PC-3 (cell line): ENCODE results near the gene ASB7. TPM values are rescaled to one million over a fixed set of nuclear protein-coding genes. Genes with fewer than 3 reads are reported as not detected.

Experiments
- ATAC-seq: fragments of 200-7000 bp; cut with Tn5 transposase; 2 replicates; pipeline ENCODE4 v1.9.1; 2020; ENCODE audit warnings: mild to moderate bottlenecking, moderate library complexity
- BruUV-seq: library from RNA; stranded (reverse); fragments of 400-500 nt; replicated peaks from 2 replicates; lab custom pipeline; 2021; lab: Mats Ljungman, UMichigan
- CTCF ChIA-PET: fragments of 300-600 bp; sonication (Branson Sonifier 250); formaldehyde crosslinking; loops from one replicate; lab custom pipeline; 2022; ENCODE audit warnings: antibody characterized with exemption; lab: Charles Lee
- POLR2A ChIA-PET: fragments of 300-600 bp; sonication (Branson Sonifier 250); formaldehyde crosslinking; loops from one replicate; lab custom pipeline; 2022; ENCODE audit warnings: antibody characterized with exemption; ENCODE audit not compliant: unreplicated experiment; lab: Charles Lee
- DNase-seq: peaks from one replicate; pipeline ENCODE4 v3.0.0-alpha.2; 2015
- H2AFZ ChIP-seq: fragments of 300-600 bp; sonication (generic); 2 replicates; pipeline ENCODE4 v1.6.0; 2016; ENCODE audit warnings: antibody characterized with exemption, low read length
- H3F3A ChIP-seq: fragments of 300-600 bp; sonication (generic); one replicate; pipeline ENCODE4 v1.6.0; 2017; ENCODE audit warnings: antibody characterized with exemption, low read length, control low read depth, mild to moderate bottlenecking; ENCODE audit not compliant: unreplicated experiment
- H3K27ac ChIP-seq: fragments of 300-600 bp; sonication (generic); 2 replicates; pipeline ENCODE4 v1.5.1; 2016; ENCODE audit warnings: mild to moderate bottlenecking, low read length
- H3K27me3 ChIP-seq: fragments of 300-600 bp; sonication (generic); 2 replicates; pipeline ENCODE4 v1.6.1; 2016; ENCODE audit warnings: low read length, mixed read lengths
- H3K36me3 ChIP-seq: fragments of 300-600 bp; sonication (generic); 2 replicates; pipeline ENCODE4 v1.6.1; 2016; ENCODE audit warnings: low read depth, mixed run types, low read length, mixed read lengths
- H3K4me1 ChIP-seq: fragments of 300-600 bp; sonication (generic); 2 replicates; pipeline ENCODE4 v1.5.1; 2016; ENCODE audit warnings: low read length; ENCODE audit not compliant: insufficient read depth
- H3K4me2 ChIP-seq: fragments of 300-600 bp; sonication (generic); 2 replicates; pipeline ENCODE4 v1.6.0; 2016; ENCODE audit warnings: low read length
- H3K4me3 ChIP-seq: fragments of 300-600 bp; sonication (generic); 2 replicates; pipeline ENCODE4 v1.5.1; 2016; ENCODE audit warnings: mild to moderate bottlenecking, low read length, mixed read lengths
- H3K79me2 ChIP-seq: fragments of 300-600 bp; sonication (generic); 2 replicates; pipeline ENCODE4 v1.6.1; 2017; ENCODE audit warnings: low read length, mixed read lengths
- H3K9ac ChIP-seq: fragments of 300-600 bp; sonication (generic); 2 replicates; pipeline ENCODE4 v1.6.0; 2016; ENCODE audit warnings: mild to moderate bottlenecking, low read length
- H3K9me2 ChIP-seq: fragments of 300-600 bp; sonication (generic); replicated peaks from 2 replicates; pipeline ENCODE4 v1.6.1; 2016; ENCODE audit warnings: mixed run types, low read length, mixed read lengths
- H3K9me3 ChIP-seq: fragments of 300-600 bp; sonication (generic); 2 replicates; pipeline ENCODE4 v1.6.1; 2016; ENCODE audit warnings: low read length, mixed read lengths
- H4K20me1 ChIP-seq: fragments of 300-600 bp; sonication (generic); 2 replicates; pipeline ENCODE4 v1.6.1; 2016; ENCODE audit warnings: low read length, mixed read lengths
- CTCF ChIP-seq: fragments of 300-600 bp; sonication (generic); conservative IDR thresholded peaks from 2 replicates; pipeline ENCODE4 v1.5.1; 2017; ENCODE audit warnings: antibody characterized with exemption, low read depth, mild to moderate bottlenecking, low read length
- EZH2 ChIP-seq: fragments of 300-600 bp; sonication (generic); IDR thresholded peaks from one replicate; pipeline ENCODE4 v1.6.1; 2017; ENCODE audit warnings: antibody characterized with exemption, mild to moderate bottlenecking, low read length; ENCODE audit not compliant: unreplicated experiment
- EZH2phosphoT487 ChIP-seq: fragments of 300-600 bp; sonication (generic); IDR thresholded peaks from 2 replicates; pipeline ENCODE4 v1.6.1; 2018; ENCODE audit warnings: mild to moderate bottlenecking, antibody characterized with exemption, low read length, borderline replicate concordance
- intact Hi-C: fragments of 100-400 bp; cut with micrococcal nuclease; formaldehyde crosslinking; loops from 2 replicates; pipeline ENCODE4 v1.9.0; 2023
- total RNA-seq: library from RNA; depleted of rRNA; stranded (reverse); fragments of >200 nt; gene quantifications from 2 replicates; pipeline ENCODE4 v1.2.3, GENCODE V29; 2014

ASB7 gene
- total RNA-seq, 1 experiment from 2014 or later, result 7.8 TPM

- BruUV-seq, result no TSS peak
- no peaks in the 10 kb centered on the region for H3K36me3 ChIP-seq
- peak overlapping the region; percentile 13; the same call in 1 of the 2 replicates for H3K9ac ChIP-seq
- intact Hi-C loops, result no loop called here
- H3K9me2 ChIP-seq, result no peaks in the 10 kb centered on the region
- ATAC-seq, result no peak
- TF ChIP-seq EZH2 (no peak), EZH2phosphoT487 (no peak), CTCF (no peak)
- no peaks in the 10 kb centered on the region for H3K9me3 ChIP-seq
- no peak for DNase-seq
- H3K27me3 ChIP-seq, result no peaks in the 10 kb centered on the region
- H3K79me2 ChIP-seq, result no peaks in the 10 kb centered on the region
- H3F3A ChIP-seq, result no peaks in the 10 kb centered on the region
- ChIA-PET POLR2A (interaction anchor here (0.6 kb wide), 1 partner anchor 785 kb away, joined by 5 read pairs; no protein-coding TSS in a partner anchor), CTCF (no interaction called here)
- H3K4me1 ChIP-seq, result peaks cover 35% of the 10 kb centered on the region
- H3K4me3 ChIP-seq, result no peak overlapping the region
- no peaks in the 10 kb centered on the region for H4K20me1 ChIP-seq
- no peak overlapping the region for H3K4me2 ChIP-seq
- H2AFZ ChIP-seq, result peak overlapping the region; percentile 47; the same call in 1 of the 2 replicates
- H3K27ac ChIP-seq, result peak overlapping the region; percentile 38
Measured at GRCh38 chr15:100668348-100668745, 66.0 kb downstream of the ASB7 start.

GRCh38 chr15:100669260-100669659, 66.9 kb downstream of the ASB7 start:
- intact Hi-C loops, result no loop called here
- ATAC-seq (no peak), DNase-seq (no peak)
- H3K4me2 ChIP-seq, result no peak overlapping the region
- H2AFZ ChIP-seq, result no peak overlapping the region
- TF ChIP-seq EZH2phosphoT487, result no peak
- no peak for TF ChIP-seq CTCF
- TF ChIP-seq EZH2, result no peak
- H3K9me2 ChIP-seq, result no peaks in the 10 kb centered on the region
- no peaks in the 10 kb centered on the region for H3K79me2 ChIP-seq
- BruUV-seq, result no TSS peak
- no peak overlapping the region for H3K9ac ChIP-seq
- no peaks in the 10 kb centered on the region for H3K36me3 ChIP-seq
- POLR2A ChIA-PET, result no interaction called here
- no peaks in the 10 kb centered on the region for H3K27me3 ChIP-seq
- CTCF ChIA-PET, result no interaction called here
- no peak overlapping the region for H3K27ac ChIP-seq
- H3K4me1 ChIP-seq, result peaks cover 35% of the 10 kb centered on the region
- H3F3A ChIP-seq, result no peaks in the 10 kb centered on the region
- H3K4me3 ChIP-seq, result no peak overlapping the region
- H3K9me3 ChIP-seq, result no peaks in the 10 kb centered on the region
- H4K20me1 ChIP-seq, result no peaks in the 10 kb centered on the region

GRCh38 chr15:100670505-100671021, 68.2 kb downstream of the ASB7 start:
- Histone ChIP-seq H3F3A (no peaks in the 10 kb centered on the region), H4K20me1 (no peaks in the 10 kb centered on the region), H3K9ac (no peak overlapping the region), H3K9me3 (no peaks in the 10 kb centered on the region), H3K4me1 (peaks cover 30% of the 10 kb centered on the region), H3K9me2 (no peaks in the 10 kb centered on the region), H3K4me3 (no peak overlapping the region), H3K27ac (no peak overlapping the region), H3K27me3 (no peaks in the 10 kb centered on the region), H2AFZ (no peak overlapping the region), H3K4me2 (no peak overlapping the region), H3K79me2 (no peaks in the 10 kb centered on the region), H3K36me3 (no peaks in the 10 kb centered on the region)
- ChIA-PET POLR2A (no interaction called here), CTCF (no interaction called here)
- DNase-seq (no peak), ATAC-seq (no peak)
- intact Hi-C loops, result no loop called here
- TF ChIP-seq EZH2, result no peak
- BruUV-seq, result no TSS peak
